Neural crest cell (in vitro differentiated cells): ENCODE results near the gene SLC4A1AP. TPM values are rescaled to one million over a fixed set of nuclear protein-coding genes. Genes with fewer than 3 reads are reported as not detected.

Experiments used
- DNase-seq: peaks from one replicate; pipeline ENCODE4 v3.0.0; 2021; ENCODE audit warnings: low read depth, mixed read lengths, low spot score
- H3K27ac Mint-ChIP-seq: one replicate; pipeline ENCODE4 v1.8.0; 2021; ENCODE audit warnings: mild to moderate bottlenecking, mixed read lengths; ENCODE audit not compliant: unreplicated experiment
- H3K27me3 Mint-ChIP-seq: 2 replicates; pipeline ENCODE4 v1.8.0; 2021; ENCODE audit warnings: low read depth, mild to moderate bottlenecking, mixed read lengths
- H3K36me3 Mint-ChIP-seq: 2 replicates; pipeline ENCODE4 v1.8.0; 2021; ENCODE audit warnings: low read depth, mild to moderate bottlenecking, mixed read lengths
- H3K4me1 Mint-ChIP-seq: 2 replicates; pipeline ENCODE4 v1.8.0; 2021; ENCODE audit warnings: mixed read lengths
- H3K4me3 Mint-ChIP-seq: one replicate; pipeline ENCODE4 v1.8.0; 2021; ENCODE audit warnings: mild to moderate bottlenecking, mixed read lengths
- H3K9me3 Mint-ChIP-seq: 2 replicates; pipeline ENCODE4 v1.8.0; 2021; ENCODE audit warnings: mixed read lengths
- total RNA-seq: library from RNA; stranded (reverse); gene quantifications from 2 replicates; pipeline ENCODE4 v1.2.1, GENCODE V29; 2021
- TF ChIP-seq, protein P1 (sequence below): fragments of 200-600 bp; sonication (generic); conservative IDR thresholded peaks from 2 replicates; pipeline ENCODE4 v1.5.0; 2021; ENCODE audit warnings: antibody characterized with exemption, mild to moderate bottlenecking

SLC4A1AP gene
- total RNA-seq, 1 donor from 2014 or later, result 19.1 TPM

DNA sequence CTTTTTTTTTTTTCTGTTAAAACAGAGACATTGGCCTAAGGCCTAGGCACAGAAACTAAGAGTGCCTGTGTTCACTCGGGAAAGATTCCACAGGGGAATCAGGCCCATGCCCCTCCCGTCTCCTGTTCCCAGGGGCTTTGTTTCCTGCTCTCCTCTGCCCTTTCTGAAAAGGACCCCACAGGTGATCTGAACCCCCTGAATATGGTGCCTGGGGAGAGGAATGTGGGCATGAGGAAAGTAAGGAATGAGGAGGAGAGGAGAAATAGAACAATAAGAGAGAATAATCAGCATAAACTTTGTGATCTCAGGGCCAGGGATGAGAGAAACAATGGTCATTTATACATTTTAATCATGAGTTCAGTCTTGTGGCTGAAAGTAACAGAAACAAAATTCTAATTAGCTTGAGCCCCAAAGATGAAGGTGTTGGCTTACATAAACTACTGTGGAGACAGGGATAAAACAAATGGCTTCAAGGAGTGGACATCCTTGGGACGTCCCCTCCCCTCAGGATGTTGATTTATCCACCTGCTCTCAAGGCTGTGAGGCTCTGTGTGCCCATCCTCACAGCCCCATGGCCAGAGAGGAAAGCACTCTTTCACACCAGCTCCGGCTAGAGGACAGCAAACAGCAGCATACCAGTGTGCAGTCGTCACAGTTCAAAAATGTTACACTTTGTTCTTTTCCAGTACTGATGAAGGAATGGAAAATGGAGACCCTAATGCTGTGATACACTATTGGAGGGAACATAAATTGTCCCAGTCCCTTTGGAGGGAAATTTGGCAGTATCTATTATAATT lies 61.4 kb downstream of the SLC4A1AP start:
- Mint-ChIP-seq H3K4me3 (no peak overlapping the region), H3K27me3 (no peaks in the 10 kb centered on the region), H3K27ac (no peak overlapping the region), H3K9me3 (no peaks in the 10 kb centered on the region), H3K4me1 (peaks cover 4% of the 10 kb centered on the region), H3K36me3 (no peaks in the 10 kb centered on the region)
- TF ChIP-seq, protein P1, sequence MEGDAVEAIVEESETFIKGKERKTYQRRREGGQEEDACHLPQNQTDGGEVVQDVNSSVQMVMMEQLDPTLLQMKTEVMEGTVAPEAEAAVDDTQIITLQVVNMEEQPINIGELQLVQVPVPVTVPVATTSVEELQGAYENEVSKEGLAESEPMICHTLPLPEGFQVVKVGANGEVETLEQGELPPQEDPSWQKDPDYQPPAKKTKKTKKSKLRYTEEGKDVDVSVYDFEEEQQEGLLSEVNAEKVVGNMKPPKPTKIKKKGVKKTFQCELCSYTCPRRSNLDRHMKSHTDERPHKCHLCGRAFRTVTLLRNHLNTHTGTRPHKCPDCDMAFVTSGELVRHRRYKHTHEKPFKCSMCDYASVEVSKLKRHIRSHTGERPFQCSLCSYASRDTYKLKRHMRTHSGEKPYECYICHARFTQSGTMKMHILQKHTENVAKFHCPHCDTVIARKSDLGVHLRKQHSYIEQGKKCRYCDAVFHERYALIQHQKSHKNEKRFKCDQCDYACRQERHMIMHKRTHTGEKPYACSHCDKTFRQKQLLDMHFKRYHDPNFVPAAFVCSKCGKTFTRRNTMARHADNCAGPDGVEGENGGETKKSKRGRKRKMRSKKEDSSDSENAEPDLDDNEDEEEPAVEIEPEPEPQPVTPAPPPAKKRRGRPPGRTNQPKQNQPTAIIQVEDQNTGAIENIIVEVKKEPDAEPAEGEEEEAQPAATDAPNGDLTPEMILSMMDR, result no peak
- DNase-seq, result no peak

DNA sequence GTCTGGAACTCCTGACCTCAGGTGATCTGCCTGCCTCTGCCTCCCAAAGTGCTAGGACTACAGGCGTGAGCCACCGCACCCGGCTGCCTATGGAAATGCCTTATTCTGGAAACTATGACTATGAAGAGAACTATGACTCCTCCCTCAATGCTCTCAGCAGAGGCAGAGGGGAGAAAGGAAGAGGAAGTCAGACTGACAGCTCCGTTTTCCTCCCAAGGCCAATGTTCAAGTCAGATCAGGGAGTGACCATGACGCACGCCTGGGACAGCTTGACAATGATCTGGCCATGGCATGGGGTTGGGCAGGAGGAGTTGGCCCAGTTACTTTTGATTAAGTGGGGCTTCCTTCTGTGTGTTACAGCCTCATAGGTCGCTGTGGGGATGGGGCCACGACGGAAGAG lies 63.6 kb downstream of the SLC4A1AP start:
- TF ChIP-seq, protein P1, result no peak
- Mint-ChIP-seq H3K27me3 (no peaks in the 10 kb centered on the region), H3K9me3 (no peaks in the 10 kb centered on the region), H3K36me3 (no peaks in the 10 kb centered on the region), H3K27ac (peak overlapping the region; percentile 5), H3K4me1 (peaks cover 4% of the 10 kb centered on the region), H3K4me3 (no peak overlapping the region)
- DNase-seq, result no peak

DNA sequence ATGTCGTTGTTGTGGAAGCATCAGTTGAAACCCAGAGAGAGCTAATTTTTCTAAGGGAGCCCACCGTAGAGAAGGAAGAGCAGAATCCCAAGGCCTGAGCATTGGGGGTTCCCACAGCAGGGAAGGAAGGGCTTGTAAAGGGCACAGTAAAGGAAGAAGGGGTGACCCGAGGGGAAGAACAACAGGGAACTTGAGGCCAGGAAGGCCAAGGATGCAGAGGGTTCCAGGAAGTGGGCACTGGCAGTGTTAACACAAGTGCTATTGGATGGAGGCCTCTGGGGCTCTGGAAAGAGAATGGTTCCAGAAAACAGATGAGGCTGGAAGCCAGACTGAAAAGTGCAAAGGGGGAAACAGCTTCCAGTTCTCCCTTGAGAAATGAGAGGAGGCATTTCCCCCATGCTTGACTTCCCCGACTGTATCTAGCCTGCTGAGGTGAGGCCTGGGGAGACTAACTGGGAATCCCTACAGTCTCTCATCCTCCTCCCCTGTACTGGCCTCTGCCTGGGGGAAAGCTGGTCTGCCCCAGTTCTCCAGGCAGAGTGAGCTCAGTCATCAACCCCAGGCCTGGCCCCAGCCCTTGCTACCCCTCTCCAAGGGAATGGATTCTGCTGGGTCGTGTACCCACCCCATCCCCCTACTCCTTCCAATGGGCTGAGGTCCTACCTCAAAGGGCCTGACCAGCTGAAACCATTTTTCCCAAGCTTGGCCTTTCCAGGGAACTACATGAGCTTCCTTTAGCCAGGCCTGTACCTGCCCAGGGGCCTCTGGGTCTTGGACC lies 64.6 kb downstream of the SLC4A1AP start:
- H3K27me3 Mint-ChIP-seq, result no peaks in the 10 kb centered on the region
- H3K36me3 Mint-ChIP-seq, result no peaks in the 10 kb centered on the region
- H3K4me3 Mint-ChIP-seq, result no peak overlapping the region
- H3K27ac Mint-ChIP-seq, result no peak overlapping the region
- no peaks in the 10 kb centered on the region for H3K9me3 Mint-ChIP-seq
- peaks cover 4% of the 10 kb centered on the region for H3K4me1 Mint-ChIP-seq
- no peak for DNase-seq
- TF ChIP-seq, protein P1, result no peak

DNA sequence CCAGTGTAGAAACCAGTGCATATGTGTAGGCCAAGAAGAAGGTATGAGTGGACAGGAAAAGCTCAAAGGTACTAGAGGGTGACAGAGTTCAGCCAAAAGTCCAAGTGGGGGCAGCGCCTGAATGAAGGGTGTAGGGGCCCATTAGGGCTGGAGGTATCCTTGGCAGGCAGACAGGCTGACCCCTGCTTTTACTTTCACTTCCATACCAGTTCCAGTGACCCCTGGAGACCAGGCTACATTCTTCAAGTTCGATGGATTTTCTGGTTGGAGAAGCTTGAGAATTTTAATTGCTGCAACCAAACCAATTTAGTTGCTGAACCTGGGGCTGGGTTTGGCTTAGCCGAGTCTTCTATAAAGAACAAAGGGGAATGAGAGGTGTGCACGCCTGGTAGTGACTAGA lies 65.5 kb downstream of the SLC4A1AP start:
- no peaks in the 10 kb centered on the region for H3K27me3 Mint-ChIP-seq
- H3K4me1 Mint-ChIP-seq, result no peaks in the 10 kb centered on the region
- H3K4me3 Mint-ChIP-seq, result no peak overlapping the region
- no peaks in the 10 kb centered on the region for H3K9me3 Mint-ChIP-seq
- H3K27ac Mint-ChIP-seq, result no peak overlapping the region
- DNase-seq, result no peak
- TF ChIP-seq, protein P1, result no peak
- no peaks in the 10 kb centered on the region for H3K36me3 Mint-ChIP-seq

DNA sequence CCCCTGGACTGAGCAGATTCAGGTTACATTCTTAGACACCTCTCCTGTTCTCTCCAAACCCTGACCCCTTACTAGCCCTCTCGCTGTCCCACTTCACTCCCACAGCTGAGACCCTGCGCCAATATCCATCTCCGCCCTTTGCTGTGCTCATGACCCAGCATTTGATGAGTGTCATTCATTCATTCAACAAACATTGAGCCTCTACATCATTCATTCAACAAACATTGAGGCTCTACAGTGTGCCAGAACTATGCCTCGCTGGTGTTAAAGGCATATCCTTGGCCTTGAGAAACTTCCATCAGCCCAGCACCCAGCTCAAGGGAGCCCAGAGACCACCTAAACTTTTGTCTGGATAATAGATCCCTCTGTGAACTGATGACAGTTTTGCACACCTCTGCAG lies 65.9 kb downstream of the SLC4A1AP start:
- Mint-ChIP-seq H3K4me3 (no peak overlapping the region), H3K9me3 (no peaks in the 10 kb centered on the region), H3K36me3 (no peaks in the 10 kb centered on the region), H3K4me1 (no peaks in the 10 kb centered on the region), H3K27me3 (no peaks in the 10 kb centered on the region), H3K27ac (no peak overlapping the region)
- TF ChIP-seq, protein P1, result no peak
- no peak for DNase-seq
